Measurements from ENCODE around the gene DOCK1.

DNA sequence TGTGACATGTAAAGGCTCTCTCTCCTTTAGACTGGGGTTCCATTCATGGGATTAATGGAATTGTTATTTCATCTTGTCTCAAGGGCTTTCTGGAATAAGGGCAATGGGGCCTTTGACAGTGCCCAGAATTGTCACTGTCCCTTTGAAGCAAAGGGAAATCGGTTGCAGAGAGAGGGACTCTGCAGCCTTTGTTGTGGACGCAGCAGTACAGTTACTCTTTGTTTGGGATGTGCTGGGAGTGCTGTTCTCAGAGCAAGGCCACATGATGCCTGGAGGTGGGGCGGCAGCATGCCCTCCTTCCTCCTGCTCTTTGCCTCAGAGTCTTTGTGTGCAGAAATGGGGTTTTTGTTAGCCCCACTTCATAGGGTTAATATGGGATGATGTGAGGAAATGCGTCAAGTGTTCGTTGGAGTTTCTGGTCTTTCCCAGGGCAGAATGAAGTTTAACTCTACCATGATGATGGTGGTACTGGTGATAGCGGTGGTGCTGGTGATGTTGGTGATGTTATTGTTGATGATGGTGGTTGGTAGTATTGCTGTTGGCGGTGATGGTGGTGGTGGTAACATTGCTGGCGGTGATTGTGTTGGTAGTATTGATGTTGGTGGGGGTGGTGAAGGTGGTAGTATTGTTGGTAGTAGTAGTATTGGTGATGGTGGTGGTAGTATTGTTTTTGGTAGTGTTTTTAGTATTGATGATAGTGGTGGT, 45.3 kb downstream of the DOCK1 start:
- TF ChIP-seq GATA2 (IDR thresholded peaks at IDR 0.05; ENCODE audit: low read depth, low read length) (no peak), GATA3 (IDR thresholded peaks at IDR 0.05; ENCODE audit: low read depth, low read length) (no peak)
